Endodermal cell (in vitro differentiated cells): ENCODE data around the gene ADORA1. TPM values are rescaled to one million over a fixed set of nuclear protein-coding genes. Genes with fewer than 3 reads are reported as not detected.

Source experiments
- DNase-seq: peaks from one replicate; pipeline ENCODE4 v3.0.0-alpha.2; 2017
- H3K27ac ChIP-seq: 2 replicates; pipeline ENCODE4 v1.5.1; 2013; ENCODE audit warnings: mild to moderate bottlenecking, low read depth, low read length, moderate library complexity
- H3K27me3 ChIP-seq: 2 replicates; pipeline ENCODE4 v1.6.1; 2013; ENCODE audit warnings: mild to moderate bottlenecking, low read length, moderate library complexity; ENCODE audit not compliant: insufficient read depth, control insufficient read depth, poor library complexity, severe bottlenecking
- H3K36me3 ChIP-seq: 2 replicates; pipeline ENCODE4 v1.7.0; 2013; ENCODE audit warnings: mild to moderate bottlenecking, low read length, moderate library complexity; ENCODE audit not compliant: control insufficient read depth, insufficient read depth
- H3K4me1 ChIP-seq: one replicate; pipeline ENCODE4 v1.7.0; 2013; ENCODE audit warnings: low read length; ENCODE audit not compliant: control insufficient read depth, insufficient read depth
- H3K4me3 ChIP-seq: 2 replicates; pipeline ENCODE4 v1.5.1; 2013; ENCODE audit warnings: mild to moderate bottlenecking, low read length, moderate library complexity
- H3K9ac ChIP-seq: 2 replicates; pipeline ENCODE4 v1.6.1; 2013; ENCODE audit warnings: mild to moderate bottlenecking, low read length, moderate library complexity; ENCODE audit not compliant: poor library complexity, severe bottlenecking; ENCODE audit errors: extremely low read depth
- H3K9me3 ChIP-seq: 2 replicates; pipeline ENCODE4 v1.6.1; 2013; ENCODE audit warnings: mild to moderate bottlenecking, low read length, moderate library complexity; ENCODE audit not compliant: control insufficient read depth
- H3K27ac Mint-ChIP-seq: 2 replicates; pipeline ENCODE4 v1.8.0; 2020; ENCODE audit warnings: mixed read lengths
- H3K27me3 Mint-ChIP-seq: 2 replicates; pipeline ENCODE4 v1.8.0; 2021; ENCODE audit warnings: mild to moderate bottlenecking, mixed read lengths; ENCODE audit not compliant: insufficient read depth
- H3K36me3 Mint-ChIP-seq: 2 replicates; pipeline ENCODE4 v1.8.0; 2020; ENCODE audit warnings: low read depth, mixed read lengths
- H3K4me1 Mint-ChIP-seq: 2 replicates; pipeline ENCODE4 v1.8.0; 2020; ENCODE audit warnings: mixed read lengths
- H3K4me3 Mint-ChIP-seq: 2 replicates; pipeline ENCODE4 v1.8.0; 2020; ENCODE audit warnings: mild to moderate bottlenecking, moderate library complexity, mixed read lengths
- H3K9me3 Mint-ChIP-seq: 2 replicates; pipeline ENCODE4 v1.8.0; 2020; ENCODE audit warnings: mild to moderate bottlenecking, mixed read lengths
- CTCF ChIP-seq: fragments of 200-600 bp; sonication (generic); conservative IDR thresholded peaks from 2 replicates; pipeline ENCODE4 v1.5.0; 2021; ENCODE audit warnings: antibody characterized with exemption, mild to moderate bottlenecking
- WGBS, 2 experiments: methylation state at CpG; one replicate each; pipeline versions ENCODE4 v1.1.5 to v1.1.7; 2013; ENCODE audit warnings: missing lambda C conversion rate in 2 of 2, mixed read lengths in 1 of 2; ENCODE audit not compliant: insufficient coverage in 1 of 2, insufficient read length in 1 of 2; 5-methylcytosine and 5-hydroxymethylcytosine counted together
- total RNA-seq, 2 donors: library from RNA; stranded (reverse); fragmentation: NEBNext Ultra II Directional in 1 of 2; extraction: Animal tissue kit (Norgen Biotek cat#: 25700) in 1 of 2; gene quantifications; 2 replicates in 1 of 2; 3 replicates in 1 of 2; pipeline ENCODE4 v1.2.1, GENCODE V29; 2021

ADORA1 gene
- total RNA-seq, 2 donors from 2014 or later = 2.0 to 2.1 TPM

GRCh38 chr1:203161703-203162102, 34.2 kb downstream of the ADORA1 start:
- no peak for TF ChIP-seq CTCF
- Mint-ChIP-seq H3K27ac (no peak overlapping the region), H3K9me3 (no peaks in the 10 kb centered on the region), H3K4me1 (peaks cover 2% of the 10 kb centered on the region), H3K4me3 (no peak overlapping the region), H3K27me3 (peaks cover 13% of the 10 kb centered on the region), H3K36me3 (peaks cover 5% of the 10 kb centered on the region)
- WGBS, 2 experiments = 90 to 95% methylated on average over 9 to 11 of the region's 11 CpGs
- no peak overlapping the region for H3K9ac ChIP-seq
- no peak overlapping the region for H3K4me3 ChIP-seq
- H3K36me3 ChIP-seq = no peaks in the 10 kb centered on the region
- H3K27me3 ChIP-seq = no peaks in the 10 kb centered on the region
- H3K9me3 ChIP-seq = peaks cover 9% of the 10 kb centered on the region
- no peaks in the 10 kb centered on the region for H3K4me1 ChIP-seq
- no peak overlapping the region for H3K27ac ChIP-seq
- no peak for DNase-seq

DNA sequence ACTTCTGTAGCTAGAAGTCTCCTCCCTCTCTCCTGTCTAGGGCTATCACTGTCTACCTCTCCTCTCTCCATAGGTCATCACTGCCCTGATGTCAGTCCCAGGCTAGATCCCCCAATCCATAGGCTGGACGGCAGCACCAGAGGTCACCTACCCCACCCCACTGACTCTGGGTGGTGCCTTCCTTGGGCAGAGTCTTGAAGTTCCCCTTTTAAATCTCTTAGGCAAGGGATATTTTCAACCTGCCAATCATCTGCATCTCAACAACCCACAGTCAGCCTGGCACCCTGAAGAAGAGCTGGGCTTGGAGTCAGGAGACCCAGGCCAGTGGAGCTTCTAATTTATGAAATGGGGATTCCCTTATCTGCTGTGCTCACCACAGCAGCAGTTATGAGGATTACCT, 34.9 kb downstream of the ADORA1 start:
- Mint-ChIP-seq H3K27ac (no peak overlapping the region), H3K36me3 (peaks cover 5% of the 10 kb centered on the region), H3K27me3 (peaks cover 13% of the 10 kb centered on the region), H3K9me3 (no peaks in the 10 kb centered on the region), H3K4me1 (peaks cover 2% of the 10 kb centered on the region), H3K4me3 (no peak overlapping the region)
- DNase-seq = no peak
- Histone ChIP-seq H3K4me1 (no peaks in the 10 kb centered on the region), H3K9me3 (peaks cover 9% of the 10 kb centered on the region), H3K9ac (no peak overlapping the region), H3K36me3 (no peaks in the 10 kb centered on the region), H3K4me3 (no peak overlapping the region), H3K27ac (no peak overlapping the region), H3K27me3 (no peaks in the 10 kb centered on the region)
- WGBS, 2 experiments = 81% methylated on average over 1 of the region's 1 CpG; no CpG with 5 or more reads in 1 of the 2 experiments
- TF ChIP-seq CTCF = no peak

- Mint-ChIP-seq H3K27me3 (peaks cover 10% of the 10 kb centered on the region), H3K36me3 (peaks cover 5% of the 10 kb centered on the region), H3K9me3 (no peaks in the 10 kb centered on the region), H3K4me3 (no peak overlapping the region), H3K4me1 (peaks cover 2% of the 10 kb centered on the region), H3K27ac (no peak overlapping the region)
- Histone ChIP-seq H3K9ac (no peak overlapping the region), H3K27me3 (no peaks in the 10 kb centered on the region), H3K4me1 (no peaks in the 10 kb centered on the region), H3K9me3 (no peaks in the 10 kb centered on the region), H3K27ac (no peak overlapping the region), H3K36me3 (no peaks in the 10 kb centered on the region), H3K4me3 (no peak overlapping the region)
- no peak for TF ChIP-seq CTCF
- DNase-seq = no peak
- 95 to 97% methylated on average over 7 of the region's 7 CpGs for WGBS, 2 experiments
These were observed 36.5 kb downstream of the ADORA1 start for GRCh38 chr1:203163891-203164635.
